ENCODE results near the gene BTBD9.
A peak's percentile ranks its signal among the peaks of the same experiment; 100 is the strongest.

The BTBD9 gene

GRCh38 chr6:38279423-38279822 is 360.3 kb downstream of the BTBD9 start:
- CTCF ChIA-PET, result interaction anchor here (1.0 to 2.4 kb wide), 3 partner anchors 11 to 215 kb away, joined by 4 to 9 read pairs (median 5); no protein-coding TSS in a partner anchor

GRCh38 chr6:38273325-38273724 is 366.4 kb downstream of the BTBD9 start:
- no peak for DNase-seq (ENCODE audit: low read depth, low spot score)
- ChIA-PET CTCF (interaction anchor here (1.1 to 1.5 kb wide), 2 partner anchors 9 to 13 kb away, joined by 3 to 5 read pairs; no protein-coding TSS in a partner anchor), POLR2A (no interaction called here)
- no peak overlapping the region for H3K4me3 ChIP-seq (ENCODE audit: low read depth, low read length)
- TF ChIP-seq CTCF (IDR thresholded peaks at IDR 0.05; ENCODE audit: insufficient read depth, low read length, missing control alignments), result no peak

More at GRCh38 chr6:38279423-38279822, 360.3 kb downstream of the BTBD9 start:
- peak; percentile 9 for TF ChIP-seq CTCF (IDR thresholded peaks at IDR 0.05; ENCODE audit: insufficient read depth, low read length, missing control alignments)
- POLR2A ChIA-PET, result interaction anchor here (1.0 kb wide), 1 partner anchor 17 kb away, joined by 3 read pairs; no protein-coding TSS in a partner anchor
- H3K4me3 ChIP-seq (ENCODE audit: low read depth, low read length), result no peak overlapping the region
- no peak for DNase-seq (ENCODE audit: low read depth, low spot score)

GRCh38 chr6:38272222-38272621 is 367.5 kb downstream of the BTBD9 start:
- ChIA-PET CTCF (interaction anchor here (0.7 to 1.5 kb wide), 3 partner anchors 10 to 222 kb away, joined by 3 to 5 read pairs (median 3); no protein-coding TSS in a partner anchor), POLR2A (no interaction called here)
- DNase-seq (ENCODE audit: low read depth, low spot score), result no peak
- H3K4me3 ChIP-seq (ENCODE audit: low read depth, low read length), result no peak overlapping the region
- no peak for TF ChIP-seq CTCF (IDR thresholded peaks at IDR 0.05; ENCODE audit: insufficient read depth, low read length, missing control alignments)

GRCh38 chr6:38271081-38271480 is 368.6 kb downstream of the BTBD9 start:
- no peak overlapping the region for H3K4me3 ChIP-seq (ENCODE audit: low read depth, low read length)
- ChIA-PET POLR2A (no interaction called here), CTCF (no interaction called here)
- no peak for TF ChIP-seq CTCF (IDR thresholded peaks at IDR 0.05; ENCODE audit: insufficient read depth, low read length, missing control alignments)
- DNase-seq (ENCODE audit: low read depth, low spot score), result no peak

- no peak overlapping the region for H3K4me3 ChIP-seq (ENCODE audit: low read depth, low read length)
- ChIA-PET POLR2A (no interaction called here), CTCF (no interaction called here)
- DNase-seq (ENCODE audit: low read depth, low spot score), result no peak
- no peak for TF ChIP-seq CTCF (IDR thresholded peaks at IDR 0.05; ENCODE audit: insufficient read depth, low read length, missing control alignments)
These were observed 369.4 kb downstream of the BTBD9 start for GRCh38 chr6:38270367-38270766.

GRCh38 chr6:38269461-38270172 is 370.1 kb downstream of the BTBD9 start:
- TF ChIP-seq CTCF (IDR thresholded peaks at IDR 0.05; ENCODE audit: insufficient read depth, low read length, missing control alignments), result no peak
- POLR2A ChIA-PET, result no interaction called here
- no peak overlapping the region for H3K4me3 ChIP-seq (ENCODE audit: low read depth, low read length)
- no peak for DNase-seq (ENCODE audit: low read depth, low spot score)
- CTCF ChIA-PET, result interaction anchor here (1.0 to 1.1 kb wide), 2 partner anchors 224 to 301 kb away, joined by 3 read pairs; no protein-coding TSS in a partner anchor

All from AG04449 (cell line).